Measurements from ENCODE around the gene FBXL17.

The FBXL17 gene

GRCh38 chr5:107840592-107840991 is 541.3 kb downstream of the FBXL17 start:
- no peak for DNase-seq

GRCh38 chr5:107840161-107840560 is 541.7 kb downstream of the FBXL17 start:
- DNase-seq = no peak

- no peak for DNase-seq
Observed at GRCh38 chr5:107835096-107835495, 546.8 kb downstream of the FBXL17 start.

GRCh38 chr5:107832746-107833145 is 549.2 kb downstream of the FBXL17 start:
- DNase-seq = no peak

GRCh38 chr5:107831612-107832395 is 550.1 kb downstream of the FBXL17 start:
- DNase-seq = no peak

- no peak for DNase-seq
Observed at GRCh38 chr5:107830750-107831149, 551.1 kb downstream of the FBXL17 start.

- no peak for DNase-seq
Observed at GRCh38 chr5:107826311-107827000, 555.4 kb downstream of the FBXL17 start.

- DNase-seq = no peak
Observed at GRCh38 chr5:107824821-107825220, 557.1 kb downstream of the FBXL17 start.

- DNase-seq = no peak
Observed at GRCh38 chr5:107821288-107821687, 560.6 kb downstream of the FBXL17 start.

GRCh38 chr5:107820429-107820828 is 561.5 kb downstream of the FBXL17 start:
- DNase-seq = no peak

- DNase-seq = no peak
Observed at GRCh38 chr5:107817951-107818350, 563.9 kb downstream of the FBXL17 start.

GRCh38 chr5:107817436-107817835 is 564.5 kb downstream of the FBXL17 start:
- no peak for DNase-seq

GRCh38 chr5:107815109-107815508 is 566.8 kb downstream of the FBXL17 start:
- DNase-seq = no peak

- no peak for DNase-seq
Observed at GRCh38 chr5:107814183-107814827, 567.6 kb downstream of the FBXL17 start.

GRCh38 chr5:107813559-107813958 is 568.3 kb downstream of the FBXL17 start:
- DNase-seq = no peak

- no peak for DNase-seq
Observed at GRCh38 chr5:107812570-107813141, 569.2 kb downstream of the FBXL17 start.

- no peak for DNase-seq
Observed at GRCh38 chr5:107809201-107810034, 572.5 kb downstream of the FBXL17 start.

Data from stimulated activated CD4-positive, alpha-beta T cell treated with anti-CD3 and anti-CD28 coated beads, Interleukin-1b, Interleukin-23, amount 100 ng/mL, for 48 hours (primary cell).